ENCODE results near the gene MROH8.

DNA sequence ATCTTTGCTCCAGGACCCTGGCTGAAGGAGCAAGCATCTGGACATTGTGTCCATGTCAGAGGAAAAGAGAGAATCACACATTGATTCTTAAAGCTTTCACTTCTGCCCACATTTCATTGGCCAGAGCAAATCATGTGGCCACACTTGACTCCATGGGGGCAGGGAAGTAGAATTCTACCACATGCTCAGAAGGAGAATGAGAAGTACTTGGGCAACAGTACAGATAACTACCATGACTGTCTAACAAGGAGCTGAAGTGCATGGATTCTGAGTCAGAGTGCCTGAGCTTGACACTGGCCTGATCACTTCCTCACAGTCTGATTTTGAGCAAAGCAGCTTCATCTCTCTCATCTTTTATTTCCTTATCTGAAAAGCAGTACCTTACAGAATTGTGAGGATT, 43.7 kb upstream of the MROH8 start:
- TF ChIP-seq EP300 (IDR thresholded peaks at IDR 0.05; ENCODE audit: low read depth) (no peak), CTCF (IDR thresholded peaks at IDR 0.05) (no peak)

Measured in transverse colon (tissue), 3 donors.